Heart right ventricle (tissue), 16 donors: ENCODE data around the gene PCDHA1. TPM values are rescaled to one million over a fixed set of nuclear protein-coding genes. Genes with fewer than 3 reads are reported as not detected.
A peak's percentile ranks its signal among the peaks of the same experiment; 100 is the strongest.
"Not testable (repeated sequence)": the region's sequence is repeated elsewhere in the genome, so short reads cannot be mapped to it uniquely, and the experiment has no call there.

Experiments
- ATAC-seq, 8 donors: fragments of 200-7000 bp; cut with Tn5 transposase; one replicate each; pipeline ENCODE4 v1.9.1; 2020; ENCODE audit warnings: mild to moderate bottlenecking in 8 of 8, moderate library complexity in 8 of 8, moderate number of reproducible peaks in 1 of 8
- DNase-seq, 2 donors: peaks; one replicate each; pipeline ENCODE4 v3.0.0-alpha.2; 2020
- H3K27ac ChIP-seq, 10 donors: fragments of 200-600 bp; sonication (generic) in 2 of 10; one replicate each; pipeline versions ENCODE4 v1.5.0 to v1.8.0; 2020 to 2022; ENCODE audit warnings: mild to moderate bottlenecking in 3 of 10
- H3K27me3 ChIP-seq, 7 donors: fragments of 200-600 bp; one replicate each; pipeline ENCODE4 v1.8.0; 2021 to 2022; ENCODE audit warnings: mild to moderate bottlenecking in 2 of 7
- H3K36me3 ChIP-seq, 9 donors: fragments of 200-600 bp; sonication (generic) in 1 of 9; one replicate each; pipeline versions ENCODE4 v1.5.0 to v1.8.0; 2020 to 2022; ENCODE audit warnings: mild to moderate bottlenecking in 2 of 9
- H3K4me1 ChIP-seq, 9 donors: fragments of 200-600 bp; sonication (generic) in 1 of 9; one replicate each; pipeline versions ENCODE4 v1.5.0 to v1.8.0; 2020 to 2022; ENCODE audit warnings: mild to moderate bottlenecking in 4 of 9
- H3K4me3 ChIP-seq, 10 donors: fragments of 200-600 bp; sonication (generic) in 2 of 10; one replicate each; pipeline versions ENCODE4 v1.5.0 to v1.8.0; 2020 to 2022; ENCODE audit warnings: mild to moderate bottlenecking in 7 of 10, moderate library complexity in 2 of 10
- H3K9me3 ChIP-seq, 11 donors: fragments of 200-600 bp in 10 of 11; sonication (generic) in 2 of 11; one replicate each; pipeline versions ENCODE4 v1.5.0 to v1.8.0; 2013 to 2022; ENCODE audit warnings: mild to moderate bottlenecking in 2 of 11, control low read depth in 1 of 11, moderate library complexity in 1 of 11
- WGBS, 2 donors: extraction: QIAGEN DNeasy Blood & Tissue Kit; methylation state at CpG; one replicate each; pipeline ENCODE4 v1.1.7; 2013; ENCODE audit warnings: inconsistent platforms in 1 of 2; 5-methylcytosine and 5-hydroxymethylcytosine counted together
- intact Hi-C, 10 donors: fragments of 100-400 bp; cut with DNase I; formaldehyde crosslinking; loops; one replicate each; pipeline versions ENCODE4 v1.11.1 to v1.14.2; 2022
- polyA plus RNA-seq, 2 donors: library from polyadenylated mRNA; stranded (reverse); fragments of 200-250 nt; gene quantifications; one replicate each; pipeline ENCODE4 v1.2.3, GENCODE V29; 2013
- total RNA-seq, 10 donors: library from RNA; stranded (reverse); fragmentation: NEBNext Ultra II Directional in 3 of 10; extraction: Animal tissue kit (Norgen Biotek cat#: 25700) in 3 of 10; gene quantifications; one replicate each; pipeline versions ENCODE4 v1.2.1 to v1.2.4, GENCODE V29; 2021 to 2023
- TF ChIP-seq, protein P1 (sequence below), 9 donors: fragments of 200-600 bp; sonication (generic) in 2 of 9; IDR thresholded peaks; one replicate each; pipeline versions ENCODE4 v1.5.0 to v1.8.0; 2021 to 2022; ENCODE audit warnings: antibody characterized with exemption in 9 of 9, mild to moderate bottlenecking in 5 of 9, moderate library complexity in 1 of 9
- donor health status: Arrhythmogenic right ventricular cardiomyopathy.
- donor health status: ischemic (EF 13 %, LVEDD 7.1; RV severe dilation, severe dysfunction).
- donor health status: healthy with polysubstance abuse.
- donor health status: DM: no; HTN: yes; CAD: no.
- donor health status: DM: no; HTN: no; CAD: no.
- donor health status: ischemic (EF 25% LVEDD 6.9; RV normal size, moderate dysfunction).
- donor health status: ischemic (EF 25% LVEDD 5.7; RV mildly dilated, moderate dysfunction).
- donor health status: healthy.
- donor health status: DM: yes; HTN: yes; CAD: no.
- donor health status: Ischemic cardiomyopathy.
- donor health status: ischemic (EF 35%, LVEDD 5.7; RV mildly dilated, moderate dysfunction).
- donor health status: nonischemic (EF 11% LVEDD 7.7; RV severe dilation, severe dysfunction).
- donor health status: DM: yes; HTN: yes; CAD: no.
- donor health status: PGD.
- donor health status: ischemic (EF 29% LVEDD 5.4; RV normal size, mild dysfunction).
- donor health status: nonischemic (EF 23%, LVEDD 6.1; RV moderate dilation, normal function).

The PCDHA1 gene
- total and polyA plus RNA-seq, 12 donors: 0.07 to 0.09 TPM; not detected in 10

DNA sequence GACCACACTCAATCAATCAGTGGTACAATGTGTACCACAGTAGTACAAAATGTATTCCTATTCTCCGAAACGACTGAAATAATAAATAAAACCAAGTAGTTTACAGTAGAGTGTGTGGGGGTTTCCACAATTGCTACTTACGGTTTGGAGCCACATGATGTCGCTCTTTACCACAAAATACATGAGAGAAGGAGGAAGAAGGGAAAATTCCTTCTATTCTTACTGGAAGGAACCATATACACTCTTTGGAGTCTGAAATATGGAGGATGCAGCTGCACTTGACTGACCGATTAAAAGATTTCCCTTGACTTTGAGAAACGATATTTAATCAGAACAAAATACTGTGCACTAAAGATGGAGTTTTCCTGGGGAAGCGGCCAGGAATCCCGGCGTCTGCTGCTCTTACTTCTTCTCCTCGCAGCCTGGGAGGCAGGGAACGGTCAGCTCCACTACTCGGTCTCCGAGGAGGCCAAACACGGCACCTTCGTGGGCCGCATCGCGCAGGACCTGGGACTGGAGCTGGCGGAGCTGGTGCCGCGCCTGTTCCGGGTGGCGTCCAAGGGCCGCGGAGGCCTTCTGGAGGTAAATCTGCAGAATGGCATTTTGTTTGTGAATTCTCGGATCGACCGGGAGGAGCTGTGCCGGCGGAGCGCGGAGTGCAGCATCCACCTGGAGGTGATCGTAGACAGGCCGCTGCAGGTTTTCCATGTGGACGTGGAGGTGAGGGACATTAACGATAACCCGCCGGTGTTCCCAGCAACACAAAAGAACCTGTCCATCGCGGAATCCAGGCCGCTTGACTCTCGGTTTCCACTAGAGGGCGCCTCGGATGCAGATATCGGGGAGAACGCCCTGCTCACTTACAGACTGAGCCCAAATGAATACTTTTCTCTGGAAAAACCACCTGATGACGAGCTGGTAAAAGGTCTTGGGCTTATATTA is 21.2 kb downstream of the PCDHA1 start, which contains the start of gene PCDHA4:
Gene PCDHA4 (plus strand): TSS at position 235 of the 942 bp plus-strand sequence.
- 13 to 14% methylated on average over 34 to 37 of the region's 47 CpGs for WGBS, 2 donors
- H3K4me3 ChIP-seq: peak within 1 kb of the TSS in 9 of 10 donors; percentile 15 to 52 (median 37)

DNA sequence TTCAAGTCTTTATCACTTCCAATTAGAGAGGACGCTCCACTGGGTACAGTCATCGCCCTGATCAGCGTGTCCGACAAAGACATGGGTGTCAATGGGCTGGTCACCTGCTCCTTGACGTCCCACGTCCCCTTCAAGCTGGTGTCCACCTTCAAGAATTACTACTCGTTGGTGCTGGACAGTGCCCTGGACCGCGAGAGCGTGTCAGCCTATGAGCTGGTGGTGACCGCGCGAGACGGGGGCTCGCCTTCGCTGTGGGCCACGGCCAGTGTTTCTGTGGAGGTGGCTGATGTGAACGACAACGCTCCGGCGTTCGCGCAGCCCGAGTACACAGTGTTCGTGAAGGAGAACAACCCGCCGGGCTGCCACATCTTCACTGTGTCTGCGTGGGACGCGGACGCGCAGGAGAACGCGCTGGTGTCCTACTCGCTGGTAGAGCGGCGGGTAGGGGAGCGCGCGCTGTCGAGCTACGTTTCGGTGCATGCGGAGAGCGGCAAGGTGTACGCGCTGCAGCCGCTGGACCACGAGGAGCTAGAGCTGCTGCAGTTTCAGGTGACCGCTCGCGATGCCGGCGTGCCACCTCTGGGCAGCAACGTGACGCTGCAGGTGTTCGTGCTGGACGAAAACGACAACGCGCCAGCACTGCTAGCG is 22.4 kb downstream of the PCDHA1 start:
- H3K9me3 ChIP-seq: peaks cover 0 to 78% (median 10%) of the 10 kb centered on the region in 11 donors
- H3K36me3 ChIP-seq, DNase-seq, intact Hi-C loops, H3K4me3 ChIP-seq, H3K27ac ChIP-seq, H3K4me1 ChIP-seq, ATAC-seq: not testable (repeated sequence)
- H3K27me3 ChIP-seq: peaks cover 0 to 44% (median 8%) of the 10 kb centered on the region in 7 donors
- 50 to 54% methylated on average over 62 of the region's 62 CpGs for WGBS, 2 donors

More for the DNA sequence above, 21.2 kb downstream of the PCDHA1 start, which contains the start of gene PCDHA4:
- Histone ChIP-seq H3K9me3 (peaks cover 0 to 80% (median 20%) of the 10 kb centered on the region in 11 donors), H3K27me3 (peaks cover 0 to 57% (median 18%) of the 10 kb centered on the region in 7 donors), H3K27ac (no peak within 1 kb of the TSS), H3K36me3 (no peaks in the 10 kb centered on the region), H3K4me1 (no peaks in the 10 kb centered on the region)
- ATAC-seq (peak in 3 of 8 donors; percentile 38 to 57 (median 39)), DNase-seq (no peak)
- TF ChIP-seq, protein P1, sequence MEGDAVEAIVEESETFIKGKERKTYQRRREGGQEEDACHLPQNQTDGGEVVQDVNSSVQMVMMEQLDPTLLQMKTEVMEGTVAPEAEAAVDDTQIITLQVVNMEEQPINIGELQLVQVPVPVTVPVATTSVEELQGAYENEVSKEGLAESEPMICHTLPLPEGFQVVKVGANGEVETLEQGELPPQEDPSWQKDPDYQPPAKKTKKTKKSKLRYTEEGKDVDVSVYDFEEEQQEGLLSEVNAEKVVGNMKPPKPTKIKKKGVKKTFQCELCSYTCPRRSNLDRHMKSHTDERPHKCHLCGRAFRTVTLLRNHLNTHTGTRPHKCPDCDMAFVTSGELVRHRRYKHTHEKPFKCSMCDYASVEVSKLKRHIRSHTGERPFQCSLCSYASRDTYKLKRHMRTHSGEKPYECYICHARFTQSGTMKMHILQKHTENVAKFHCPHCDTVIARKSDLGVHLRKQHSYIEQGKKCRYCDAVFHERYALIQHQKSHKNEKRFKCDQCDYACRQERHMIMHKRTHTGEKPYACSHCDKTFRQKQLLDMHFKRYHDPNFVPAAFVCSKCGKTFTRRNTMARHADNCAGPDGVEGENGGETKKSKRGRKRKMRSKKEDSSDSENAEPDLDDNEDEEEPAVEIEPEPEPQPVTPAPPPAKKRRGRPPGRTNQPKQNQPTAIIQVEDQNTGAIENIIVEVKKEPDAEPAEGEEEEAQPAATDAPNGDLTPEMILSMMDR (IDR thresholded peaks at IDR 0.05): peak in 8 of 9 donors; percentile 6 to 54 (median 27)
- intact Hi-C loops: no loop called here

DNA sequence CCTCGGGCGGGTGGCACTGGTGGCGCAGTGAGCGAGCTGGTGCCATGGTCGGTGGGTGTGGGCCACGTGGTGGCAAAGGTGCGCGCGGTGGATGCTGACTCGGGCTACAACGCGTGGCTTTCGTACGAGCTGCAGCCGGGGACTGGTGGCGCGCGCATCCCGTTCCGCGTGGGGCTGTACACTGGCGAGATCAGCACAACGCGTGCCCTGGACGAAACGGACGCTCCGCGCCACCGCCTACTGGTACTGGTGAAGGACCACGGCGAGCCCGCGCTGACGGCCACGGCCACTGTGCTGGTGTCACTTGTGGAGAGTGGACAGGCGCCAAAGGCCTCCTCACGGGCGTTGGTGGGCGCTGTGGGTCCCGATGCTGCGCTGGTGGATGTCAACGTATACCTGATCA is 22.9 kb downstream of the PCDHA1 start:
- TF ChIP-seq, protein P1 (IDR thresholded peaks at IDR 0.05): no peak
- ATAC-seq: peak in 1 of 8 donors; percentile 50

DNA sequence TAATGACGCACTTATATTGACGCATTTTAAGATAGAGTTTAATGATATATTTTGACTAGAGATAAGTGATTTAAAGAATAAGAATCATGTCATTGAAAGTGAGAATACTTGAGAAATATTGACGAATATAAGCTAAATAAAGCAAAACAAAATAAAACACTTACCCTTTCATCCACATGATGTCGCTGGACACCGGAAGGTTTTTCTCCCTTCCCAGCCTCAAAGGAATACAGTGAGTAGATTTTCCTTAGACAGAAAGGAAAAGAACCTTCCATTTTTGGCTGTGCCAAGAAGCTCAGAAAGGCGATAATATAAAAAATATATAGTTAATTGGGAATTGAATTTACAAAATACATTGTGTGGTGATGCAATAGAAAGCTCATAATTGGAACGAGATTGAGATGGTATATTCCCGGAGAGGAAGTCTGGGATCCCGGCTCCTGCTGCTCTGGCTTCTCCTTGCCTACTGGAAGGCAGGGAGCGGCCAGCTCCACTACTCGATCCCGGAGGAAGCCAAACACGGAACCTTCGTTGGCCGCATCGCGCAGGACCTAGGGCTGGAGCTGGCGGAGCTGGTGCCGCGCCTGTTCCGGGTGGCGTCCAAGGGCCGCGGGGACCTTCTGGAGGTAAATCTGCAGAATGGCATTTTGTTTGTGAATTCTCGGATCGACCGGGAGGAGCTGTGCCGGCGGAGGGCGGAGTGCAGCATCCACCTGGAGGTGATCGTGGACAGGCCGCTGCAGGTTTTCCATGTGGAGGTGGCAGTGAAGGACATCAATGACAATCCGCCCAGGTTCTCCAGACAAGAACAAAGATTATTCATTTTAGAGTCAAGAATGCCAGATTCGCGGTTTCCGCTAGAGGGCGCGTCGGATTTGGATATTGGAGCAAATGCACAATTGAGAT is 35.7 kb downstream of the PCDHA1 start, which contains the start of gene PCDHA5:
Gene PCDHA5 (plus strand): TSS at position 239 of the 906 bp plus-strand sequence.
- intact Hi-C loops: no loop called here
- Histone ChIP-seq H3K27ac (no peak within 1 kb of the TSS), H3K4me1 (no peaks in the 10 kb centered on the region), H3K27me3 (peaks cover 0 to 73% (median 36%) of the 10 kb centered on the region in 7 donors), H3K4me3 (peak within 1 kb of the TSS in 1 of 10 donors; percentile 15), H3K36me3 (no peaks in the 10 kb centered on the region), H3K9me3 (peaks cover 0 to 61% (median 7%) of the 10 kb centered on the region in 11 donors)
- 21 to 23% methylated on average over 39 of the region's 39 CpGs for WGBS, 2 donors
- ATAC-seq (no peak), DNase-seq (no peak)
- TF ChIP-seq, protein P1 (IDR thresholded peaks at IDR 0.05): peak in 6 of 9 donors; percentile 32 to 51 (median 38)

More for the DNA sequence above, 22.9 kb downstream of the PCDHA1 start:
- H3K4me1 ChIP-seq: no peaks in the 10 kb centered on the region
- H3K36me3 ChIP-seq: no peaks in the 10 kb centered on the region
- peaks cover 0 to 77% (median 10%) of the 10 kb centered on the region in 11 donors for H3K9me3 ChIP-seq
- peaks cover 0 to 42% (median 7%) of the 10 kb centered on the region in 7 donors for H3K27me3 ChIP-seq
- no peak for DNase-seq
- H3K27ac ChIP-seq: no peak overlapping the region
- WGBS, 2 donors: 56 to 62% methylated on average over 43 of the region's 43 CpGs
- H3K4me3 ChIP-seq: no peak overlapping the region
- intact Hi-C loops: no loop called here
